Natural killer cell (primary cell): Measurements from ENCODE around the gene NELL2. TPM values are rescaled to one million over a fixed set of nuclear protein-coding genes. Genes with fewer than 3 reads are reported as not detected.

ENCODE experiments used
- ATAC-seq, 3 donors: fragments of 150-1000 bp in 2 of 3; fragments of 200-7000 bp in 1 of 3; cut with Tn5 transposase; 1 replicate in 1 of 3; 2 replicates in 2 of 3; pipeline ENCODE4 v1.10.0; 2021; ENCODE audit warnings: mild to moderate bottlenecking in 2 of 3, moderate library complexity in 2 of 3
- DNase-seq, 2 donors: peaks; one replicate each; pipeline versions ENCODE4 v3.0.0 to v3.0.0-alpha.2; 2013 to 2021; ENCODE audit warnings: mixed read lengths in 1 of 2
- H3K27ac ChIP-seq: one replicate; pipeline ENCODE4 v1.5.1; 2013; ENCODE audit warnings: mild to moderate bottlenecking, low read length
- H3K27me3 ChIP-seq: one replicate; pipeline ENCODE4 v1.6.1; 2013; ENCODE audit warnings: low read length; ENCODE audit not compliant: control insufficient read depth, insufficient read depth
- H3K36me3 ChIP-seq: one replicate; pipeline ENCODE4 v1.6.1; 2013; ENCODE audit warnings: low read length; ENCODE audit not compliant: control insufficient read depth, insufficient read depth
- H3K4me1 ChIP-seq: one replicate; pipeline ENCODE4 v1.6.1; 2013; ENCODE audit warnings: low read length; ENCODE audit not compliant: control insufficient read depth, insufficient read depth
- H3K4me3 ChIP-seq: one replicate; pipeline ENCODE4 v1.5.1; 2013; ENCODE audit warnings: low read length
- H3K9me3 ChIP-seq: one replicate; pipeline ENCODE4 v1.6.1; 2013; ENCODE audit warnings: low read length; ENCODE audit not compliant: control insufficient read depth, insufficient read depth
- H3K27ac Mint-ChIP-seq, 2 donors: one replicate each; pipeline ENCODE4 v1.8.0; 2022; ENCODE audit warnings: mild to moderate bottlenecking in 2 of 2, mixed read lengths in 2 of 2, moderate library complexity in 1 of 2
- H3K27me3 Mint-ChIP-seq, 2 donors: one replicate each; pipeline ENCODE4 v1.8.0; 2022; ENCODE audit warnings: low read depth in 2 of 2, mixed read lengths in 2 of 2
- H3K36me3 Mint-ChIP-seq: one replicate; pipeline ENCODE4 v1.8.0; 2022; ENCODE audit warnings: mixed read lengths
- H3K4me1 Mint-ChIP-seq, 2 donors: one replicate each; pipeline ENCODE4 v1.8.0; 2022; ENCODE audit warnings: mixed read lengths in 2 of 2
- H3K4me3 Mint-ChIP-seq: one replicate; pipeline ENCODE4 v1.8.0; 2022; ENCODE audit warnings: mild to moderate bottlenecking, moderate library complexity, mixed read lengths
- H3K9me3 Mint-ChIP-seq, 2 donors: one replicate each; pipeline ENCODE4 v1.8.0; 2022; ENCODE audit warnings: mixed read lengths in 2 of 2
- WGBS: methylation state at CpG from one replicate; pipeline ENCODE4 v1.1.7; 2013; ENCODE audit warnings: missing lambda C conversion rate; ENCODE audit not compliant: insufficient coverage; 5-methylcytosine and 5-hydroxymethylcytosine counted together
- intact Hi-C: fragments of 100-400 bp; cut with micrococcal nuclease; formaldehyde crosslinking; loops from one replicate; pipeline ENCODE4 v1.14.2; 2022
- total RNA-seq, 4 donors: library from RNA; stranded (reverse); fragments of 120-200 nt in 1 of 4; gene quantifications; one replicate each; pipeline versions ENCODE4 v1.2.3 to v1.2.4, GENCODE V29; 2013 to 2022
- TF ChIP-seq, protein P1 (sequence below): fragments of 200-600 bp; IDR thresholded peaks from one replicate; pipeline ENCODE4 v1.8.0; 2022; ENCODE audit warnings: antibody characterized with exemption

Gene NELL2
- total RNA-seq, 3 donors from 2014 or later (not counting 1 experiment from before 2014, with no cell fraction given) = 5.8 to 15.3 (median 14.0) TPM

DNA sequence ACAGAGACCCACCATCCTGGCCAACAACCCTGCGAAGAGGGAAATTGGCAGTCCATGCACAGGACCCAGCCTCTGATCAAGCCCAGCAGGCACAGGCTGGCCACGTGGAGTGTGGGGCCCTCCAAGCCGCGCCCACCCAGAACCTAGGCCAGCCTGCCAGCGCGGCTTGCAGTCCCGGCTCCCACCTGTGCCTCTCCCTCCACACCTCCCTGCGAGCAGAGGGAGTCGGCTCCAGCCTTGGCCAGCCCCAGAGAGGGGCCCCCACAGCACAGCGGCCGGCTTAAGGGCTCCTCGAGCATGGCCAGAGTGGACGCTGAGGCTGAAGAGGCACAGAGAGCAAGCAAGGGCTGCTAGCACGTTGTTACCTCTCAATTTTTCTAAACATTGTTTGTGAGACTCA, 373.4 kb downstream of the NELL2 start:
- 89% methylated on average over 14 of the region's 14 CpGs for WGBS
- H3K36me3 Mint-ChIP-seq = no peaks in the 10 kb centered on the region
- no peak overlapping the region for H3K27ac ChIP-seq

DNA sequence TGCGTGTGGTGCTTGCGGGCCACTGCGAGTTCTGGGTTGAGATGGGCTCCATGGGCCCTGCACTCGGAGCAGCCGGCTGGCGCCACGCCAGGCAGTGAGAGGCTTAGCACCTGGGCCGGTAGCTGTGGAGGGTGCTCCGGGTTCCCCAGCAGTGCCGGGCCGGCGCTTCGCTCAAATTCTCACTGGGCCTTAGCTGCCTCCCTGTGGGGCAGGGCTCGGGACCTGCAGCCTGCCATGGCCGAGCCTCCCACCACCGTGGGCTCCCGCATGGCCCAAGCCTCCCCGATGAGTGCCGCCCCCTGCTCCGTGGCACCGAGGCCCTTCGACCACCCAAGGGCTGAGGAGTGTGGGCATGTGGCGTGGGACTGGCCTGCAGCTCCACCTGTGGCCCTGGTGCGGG, 375.7 kb downstream of the NELL2 start:
- H3K36me3 Mint-ChIP-seq = no peaks in the 10 kb centered on the region
- H3K27me3 ChIP-seq = no peaks in the 10 kb centered on the region
- H3K4me3 Mint-ChIP-seq = no peak overlapping the region
- WGBS = 97% methylated on average over 24 of the region's 24 CpGs
- H3K4me1 Mint-ChIP-seq = no peaks in the 10 kb centered on the region
- ATAC-seq (no peak), DNase-seq (no peak)
- peaks cover 9% of the 10 kb centered on the region for H3K9me3 ChIP-seq
- no peaks in the 10 kb centered on the region for H3K36me3 ChIP-seq
- peaks cover 11 to 12% of the 10 kb centered on the region in 2 donors for H3K9me3 Mint-ChIP-seq
- intact Hi-C loops = no loop called here
- H3K27me3 Mint-ChIP-seq = no peaks in the 10 kb centered on the region
- no peak overlapping the region for H3K27ac ChIP-seq
- H3K4me1 ChIP-seq = no peaks in the 10 kb centered on the region
- H3K27ac Mint-ChIP-seq = no peak overlapping the region
- TF ChIP-seq, protein P1, sequence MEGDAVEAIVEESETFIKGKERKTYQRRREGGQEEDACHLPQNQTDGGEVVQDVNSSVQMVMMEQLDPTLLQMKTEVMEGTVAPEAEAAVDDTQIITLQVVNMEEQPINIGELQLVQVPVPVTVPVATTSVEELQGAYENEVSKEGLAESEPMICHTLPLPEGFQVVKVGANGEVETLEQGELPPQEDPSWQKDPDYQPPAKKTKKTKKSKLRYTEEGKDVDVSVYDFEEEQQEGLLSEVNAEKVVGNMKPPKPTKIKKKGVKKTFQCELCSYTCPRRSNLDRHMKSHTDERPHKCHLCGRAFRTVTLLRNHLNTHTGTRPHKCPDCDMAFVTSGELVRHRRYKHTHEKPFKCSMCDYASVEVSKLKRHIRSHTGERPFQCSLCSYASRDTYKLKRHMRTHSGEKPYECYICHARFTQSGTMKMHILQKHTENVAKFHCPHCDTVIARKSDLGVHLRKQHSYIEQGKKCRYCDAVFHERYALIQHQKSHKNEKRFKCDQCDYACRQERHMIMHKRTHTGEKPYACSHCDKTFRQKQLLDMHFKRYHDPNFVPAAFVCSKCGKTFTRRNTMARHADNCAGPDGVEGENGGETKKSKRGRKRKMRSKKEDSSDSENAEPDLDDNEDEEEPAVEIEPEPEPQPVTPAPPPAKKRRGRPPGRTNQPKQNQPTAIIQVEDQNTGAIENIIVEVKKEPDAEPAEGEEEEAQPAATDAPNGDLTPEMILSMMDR = no peak
- H3K4me3 ChIP-seq = no peak overlapping the region

More for the DNA sequence above, 373.4 kb downstream of the NELL2 start:
- no peaks in the 10 kb centered on the region for H3K4me1 Mint-ChIP-seq
- H3K27me3 Mint-ChIP-seq = no peaks in the 10 kb centered on the region
- H3K9me3 Mint-ChIP-seq = peaks cover 6% of the 10 kb centered on the region in 2 donors
- H3K4me1 ChIP-seq = no peaks in the 10 kb centered on the region
- no peak overlapping the region for H3K27ac Mint-ChIP-seq
- no peak overlapping the region for H3K4me3 Mint-ChIP-seq
- intact Hi-C loops = no loop called here
- no peak overlapping the region for H3K4me3 ChIP-seq
- ATAC-seq (no peak), DNase-seq (no peak)
- H3K9me3 ChIP-seq = peaks cover 9% of the 10 kb centered on the region
- no peaks in the 10 kb centered on the region for H3K36me3 ChIP-seq
- TF ChIP-seq, protein P1 = no peak
- no peaks in the 10 kb centered on the region for H3K27me3 ChIP-seq

DNA sequence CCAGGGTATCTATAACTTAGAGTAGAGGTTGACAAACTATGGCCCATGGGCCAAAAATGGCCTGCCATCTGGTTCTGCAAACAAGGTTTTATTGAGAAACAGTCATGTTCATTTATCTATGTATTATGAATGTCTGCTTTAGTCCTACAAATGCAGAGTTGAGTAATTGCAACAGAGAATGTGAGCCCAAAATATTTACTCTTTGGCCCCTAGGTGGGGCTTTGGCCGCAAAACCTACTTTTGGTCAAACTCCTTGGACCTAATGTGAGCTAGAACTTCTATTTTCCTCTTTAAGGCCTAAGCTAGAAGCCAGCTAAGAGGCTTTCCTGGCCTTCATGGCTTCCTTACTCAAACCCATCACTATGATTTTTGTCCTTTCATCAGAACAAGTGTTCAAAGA, 379.1 kb downstream of the NELL2 start:
- intact Hi-C loops = no loop called here
- Mint-ChIP-seq H3K36me3 (peaks cover 8% of the 10 kb centered on the region), H3K27ac (no peak overlapping the region), H3K4me1 (no peaks in the 10 kb centered on the region), H3K4me3 (no peak overlapping the region), H3K27me3 (no peaks in the 10 kb centered on the region), H3K9me3 (peaks cover 14 to 15% of the 10 kb centered on the region in 2 donors)
- Histone ChIP-seq H3K9me3 (peaks cover 4% of the 10 kb centered on the region), H3K4me3 (no peak overlapping the region), H3K4me1 (no peaks in the 10 kb centered on the region), H3K36me3 (no peaks in the 10 kb centered on the region), H3K27me3 (no peaks in the 10 kb centered on the region), H3K27ac (no peak overlapping the region)
- DNase-seq (no peak), ATAC-seq (no peak)
- TF ChIP-seq, protein P1 = no peak
- 75% methylated on average over 1 of the region's 1 CpG for WGBS

DNA sequence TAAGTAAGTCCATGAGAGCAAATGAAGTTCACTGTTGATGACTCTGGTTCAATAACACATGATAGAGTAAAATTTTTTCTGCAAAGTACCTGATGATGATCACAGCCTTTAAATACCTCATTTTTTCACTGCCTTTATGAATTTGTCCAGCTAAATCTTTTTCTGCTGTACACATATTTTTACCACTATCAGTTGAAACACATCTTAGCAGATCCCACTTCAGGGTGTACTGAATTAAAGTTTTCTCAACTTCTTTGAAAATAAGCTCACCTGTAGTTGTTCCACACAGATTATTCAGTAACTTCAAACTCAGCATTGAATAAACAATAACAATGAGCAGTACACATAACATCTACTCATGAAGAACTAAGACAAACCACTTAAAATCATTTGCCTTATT, 385.9 kb downstream of the NELL2 start:
- H3K9me3 ChIP-seq = no peaks in the 10 kb centered on the region
- H3K27ac Mint-ChIP-seq = no peak overlapping the region
- H3K4me3 Mint-ChIP-seq = no peak overlapping the region
- peaks cover 8% of the 10 kb centered on the region for H3K36me3 Mint-ChIP-seq
- H3K27me3 ChIP-seq = no peaks in the 10 kb centered on the region
- no peak overlapping the region for H3K4me3 ChIP-seq
- TF ChIP-seq, protein P1 = no peak
- ATAC-seq (no peak), DNase-seq (no peak)
- H3K36me3 ChIP-seq = no peaks in the 10 kb centered on the region
- H3K4me1 ChIP-seq = no peaks in the 10 kb centered on the region
- H3K4me1 Mint-ChIP-seq = no peaks in the 10 kb centered on the region
- H3K9me3 Mint-ChIP-seq = peaks cover 12 to 13% of the 10 kb centered on the region in 2 donors
- intact Hi-C loops = no loop called here
- no peak overlapping the region for H3K27ac ChIP-seq
- no peaks in the 10 kb centered on the region for H3K27me3 Mint-ChIP-seq
